DND-41 (cell line): Measurements from ENCODE around the gene CFB.

Source experiments
- ATAC-seq: fragments of 200-7000 bp; cut with Tn5 transposase; 3 replicates; pipeline ENCODE4 v1.9.1; 2021; ENCODE audit warnings: low read depth; ENCODE audit not compliant: insufficient read depth
- DNase-seq: peaks from one replicate; pipeline ENCODE4 v3.0.0-alpha.2; 2020
- H2AFZ ChIP-seq: 2 replicates; pipeline ENCODE4 v1.6.0; 2012; ENCODE audit warnings: low read depth, low read length
- H3K27ac ChIP-seq: 2 replicates; pipeline ENCODE4 v1.5.1; 2012; ENCODE audit warnings: low read length, inconsistent platforms
- H3K27me3 ChIP-seq: fragments of 200-600 bp; sonication (generic); 2 replicates; pipeline ENCODE4 v1.6.0; 2012; ENCODE audit warnings: low read length, mild to moderate bottlenecking, inconsistent platforms; ENCODE audit not compliant: insufficient read depth, poor library complexity
- H3K36me3 ChIP-seq: 2 replicates; pipeline ENCODE4 v1.5.1; 2012; ENCODE audit warnings: low read length, inconsistent platforms; ENCODE audit not compliant: insufficient read depth
- H3K4me1 ChIP-seq: 2 replicates; pipeline ENCODE4 v1.5.1; 2012; ENCODE audit warnings: mild to moderate bottlenecking, low read length; ENCODE audit not compliant: insufficient read depth
- H3K4me2 ChIP-seq: 2 replicates; pipeline ENCODE4 v1.6.0; 2012; ENCODE audit warnings: mild to moderate bottlenecking, moderate library complexity, low read length, inconsistent platforms; ENCODE audit not compliant: insufficient read depth
- H3K4me3 ChIP-seq, 2 experiments: fragments of 200-600 bp in 1 of 2; shearing (Covaris generic) in 1 of 2; 2 replicates each; pipeline ENCODE4 v1.5.1; 2012 to 2016; ENCODE audit warnings: inconsistent platforms in 2 of 2, low read length in 2 of 2, mild to moderate bottlenecking in 2 of 2, low read depth in 1 of 2, moderate library complexity in 1 of 2
- H3K79me2 ChIP-seq: 2 replicates; pipeline ENCODE4 v1.6.0; 2012; ENCODE audit warnings: low read length, inconsistent platforms; ENCODE audit not compliant: insufficient read depth
- H3K9ac ChIP-seq: 2 replicates; pipeline ENCODE4 v1.6.0; 2012; ENCODE audit warnings: low read depth, mild to moderate bottlenecking, inconsistent platforms, low read length, moderate library complexity
- H3K9me3 ChIP-seq: 2 replicates; pipeline ENCODE4 v1.5.1; 2012; ENCODE audit warnings: low read length, moderate library complexity, mild to moderate bottlenecking, inconsistent platforms; ENCODE audit not compliant: insufficient read depth, severe bottlenecking
- H4K20me1 ChIP-seq: 2 replicates; pipeline ENCODE4 v1.6.0; 2012; ENCODE audit warnings: low read length; ENCODE audit not compliant: insufficient read depth
- CTCF ChIP-seq: IDR thresholded peaks from 2 replicates; pipeline ENCODE4 v1.5.1; 2012; ENCODE audit warnings: borderline replicate concordance, low read length, moderate library complexity, mild to moderate bottlenecking; ENCODE audit not compliant: poor library complexity, severe bottlenecking; ENCODE audit errors: extremely low read depth
- EZH2 ChIP-seq: IDR thresholded peaks from 3 replicates; pipeline ENCODE4 v1.6.1; 2012; ENCODE audit warnings: borderline replicate concordance, low read depth, mild to moderate bottlenecking, moderate library complexity, low read length, inconsistent platforms; ENCODE audit not compliant: severe bottlenecking

Gene CFB

GRCh38 chr6:31966997-31967925, 21.4 kb downstream of the CFB start:
- H3K4me2 ChIP-seq = no peak overlapping the region
- H3K4me1 ChIP-seq = peaks cover 26% of the 10 kb centered on the region
- no peak for TF ChIP-seq CTCF
- TF ChIP-seq EZH2 = no peak
- H2AFZ ChIP-seq = no peak overlapping the region
- peaks cover 83% of the 10 kb centered on the region for H3K36me3 ChIP-seq
- no peak overlapping the region for H3K9ac ChIP-seq
- no peak overlapping the region for H3K4me3 ChIP-seq
- no peak overlapping the region for H3K27ac ChIP-seq
- H3K9me3 ChIP-seq = no peaks in the 10 kb centered on the region
- H4K20me1 ChIP-seq = peaks cover 6% of the 10 kb centered on the region; the same call in 1 of the 2 replicates
- H3K79me2 ChIP-seq = peaks cover 24% of the 10 kb centered on the region
- ATAC-seq (no peak), DNase-seq (no peak)
- H3K27me3 ChIP-seq = no peaks in the 10 kb centered on the region

- H3K36me3 ChIP-seq = peaks cover 76% of the 10 kb centered on the region
- H3K27ac ChIP-seq = no peak overlapping the region
Measured at GRCh38 chr6:31967926-31968320, 22.0 kb downstream of the CFB start.

GRCh38 chr6:31968326-31968725, 22.4 kb downstream of the CFB start:
- TF ChIP-seq CTCF (no peak), EZH2 (no peak)
- Histone ChIP-seq H2AFZ (no peak overlapping the region), H3K36me3 (peaks cover 72% of the 10 kb centered on the region), H3K27me3 (no peaks in the 10 kb centered on the region), H4K20me1 (peaks cover 6% of the 10 kb centered on the region; the same call in 1 of the 2 replicates), H3K79me2 (peaks cover 34% of the 10 kb centered on the region), H3K4me2 (no peak overlapping the region), H3K27ac (no peak overlapping the region), H3K4me1 (peaks cover 35% of the 10 kb centered on the region), H3K9ac (no peak overlapping the region), H3K9me3 (no peaks in the 10 kb centered on the region), H3K4me3 (no peak overlapping the region)
- DNase-seq (no peak), ATAC-seq (no peak)

More at GRCh38 chr6:31967926-31968320, 22.0 kb downstream of the CFB start:
- ATAC-seq (no peak), DNase-seq (no peak)
- no peaks in the 10 kb centered on the region for H3K27me3 ChIP-seq
- peaks cover 31% of the 10 kb centered on the region for H3K4me1 ChIP-seq
- H4K20me1 ChIP-seq = peaks cover 6% of the 10 kb centered on the region; the same call in 1 of the 2 replicates
- no peak overlapping the region for H3K4me2 ChIP-seq
- TF ChIP-seq CTCF = no peak
- no peak for TF ChIP-seq EZH2
- no peaks in the 10 kb centered on the region for H3K9me3 ChIP-seq
- H3K9ac ChIP-seq = no peak overlapping the region
- no peak overlapping the region for H3K4me3 ChIP-seq
- no peak overlapping the region for H2AFZ ChIP-seq
- H3K79me2 ChIP-seq = peaks cover 30% of the 10 kb centered on the region
